ENCODE measurements around the gene CUBN.

CUBN gene

GRCh38 chr10:17144032-17144431 lies 14.4 kb upstream of the CUBN start:
- DNase-seq (ENCODE audit: low read depth, low spot score): no peak
- no peak overlapping the region for H3K9ac ChIP-seq (ENCODE audit: insufficient read length, low read depth)
- H3K4me3 ChIP-seq (ENCODE audit: insufficient read length, low read depth): no peak overlapping the region
- H3K27me3 ChIP-seq (ENCODE audit: insufficient read depth, insufficient read length): no peaks in the 10 kb centered on the region
- H3K4me1 ChIP-seq (ENCODE audit: insufficient read depth, insufficient read length): no peaks in the 10 kb centered on the region
- no peak for TF ChIP-seq SUZ12 (IDR thresholded peaks at IDR 0.05; ENCODE audit: extremely low read depth, insufficient read depth, insufficient read length)
- no peak for TF ChIP-seq YY1 (IDR thresholded peaks at IDR 0.05; ENCODE audit: insufficient read depth, insufficient read length)
- no peak for TF ChIP-seq ZNF274 (IDR thresholded peaks at IDR 0.05; ENCODE audit: low read depth, low read length)
- H3K9me3 ChIP-seq (ENCODE audit: insufficient read depth, low read length): no peaks in the 10 kb centered on the region
- H3K36me3 ChIP-seq (ENCODE audit: insufficient read depth, insufficient read length, low read length): peaks cover 2% of the 10 kb centered on the region

GRCh38 chr10:17143055-17143690 lies 13.6 kb upstream of the CUBN start:
- H3K4me3 ChIP-seq (ENCODE audit: insufficient read length, low read depth): no peak overlapping the region
- no peaks in the 10 kb centered on the region for H3K27me3 ChIP-seq (ENCODE audit: insufficient read depth, insufficient read length)
- H3K36me3 ChIP-seq (ENCODE audit: insufficient read depth, insufficient read length, low read length): peaks cover 2% of the 10 kb centered on the region
- H3K9me3 ChIP-seq (ENCODE audit: insufficient read depth, low read length): no peaks in the 10 kb centered on the region
- H3K9ac ChIP-seq (ENCODE audit: insufficient read length, low read depth): no peak overlapping the region
- H3K4me1 ChIP-seq (ENCODE audit: insufficient read depth, insufficient read length): no peaks in the 10 kb centered on the region
- no peak for DNase-seq (ENCODE audit: low read depth, low spot score)
- no peak for TF ChIP-seq SUZ12 (IDR thresholded peaks at IDR 0.05; ENCODE audit: extremely low read depth, insufficient read depth, insufficient read length)
- TF ChIP-seq ZNF274 (IDR thresholded peaks at IDR 0.05; ENCODE audit: low read depth, low read length): no peak
- no peak for TF ChIP-seq YY1 (IDR thresholded peaks at IDR 0.05; ENCODE audit: insufficient read depth, insufficient read length)

- Histone ChIP-seq H3K9me3 (ENCODE audit: insufficient read depth, low read length) (no peaks in the 10 kb centered on the region), H3K4me3 (ENCODE audit: insufficient read length, low read depth) (no peak overlapping the region), H3K4me1 (ENCODE audit: insufficient read depth, insufficient read length) (no peaks in the 10 kb centered on the region), H3K27me3 (ENCODE audit: insufficient read depth, insufficient read length) (no peaks in the 10 kb centered on the region), H3K9ac (ENCODE audit: insufficient read length, low read depth) (no peak overlapping the region), H3K36me3 (ENCODE audit: insufficient read depth, insufficient read length, low read length) (no peaks in the 10 kb centered on the region)
- TF ChIP-seq YY1 (IDR thresholded peaks at IDR 0.05; ENCODE audit: insufficient read depth, insufficient read length) (no peak), ZNF274 (IDR thresholded peaks at IDR 0.05; ENCODE audit: low read depth, low read length) (no peak)
- no peak for DNase-seq (ENCODE audit: low read depth, low spot score)
These were observed 12.1 kb upstream of the CUBN start for GRCh38 chr10:17141504-17142229.

DNA sequence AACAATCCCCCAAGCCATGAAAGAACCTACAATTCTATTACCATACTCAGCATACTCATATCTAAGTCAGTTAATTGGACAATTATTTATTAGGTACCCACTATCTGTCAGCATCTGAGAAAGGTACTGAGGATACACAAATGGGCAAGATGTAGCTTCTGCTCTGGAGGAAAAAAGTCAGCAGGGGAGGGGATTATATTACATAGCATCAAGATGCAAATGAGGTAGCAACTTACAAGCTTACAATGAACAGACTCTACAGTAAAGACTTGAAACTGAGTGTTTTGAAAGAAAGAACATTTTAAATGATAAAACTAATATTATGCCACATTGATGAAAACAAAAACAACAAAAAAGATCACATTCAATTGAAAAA lies 10.8 kb upstream of the CUBN start:
- Histone ChIP-seq H3K4me3 (ENCODE audit: insufficient read length, low read depth) (no peak overlapping the region), H3K4me1 (ENCODE audit: insufficient read depth, insufficient read length) (no peaks in the 10 kb centered on the region), H3K9me3 (ENCODE audit: insufficient read depth, low read length) (no peaks in the 10 kb centered on the region), H3K9ac (ENCODE audit: insufficient read length, low read depth) (no peak overlapping the region), H3K27me3 (ENCODE audit: insufficient read depth, insufficient read length) (no peaks in the 10 kb centered on the region), H3K36me3 (ENCODE audit: insufficient read depth, insufficient read length, low read length) (no peaks in the 10 kb centered on the region)
- no peak for DNase-seq (ENCODE audit: low read depth, low spot score)
- TF ChIP-seq SUZ12 (IDR thresholded peaks at IDR 0.05; ENCODE audit: extremely low read depth, insufficient read depth, insufficient read length): no peak
- TF ChIP-seq YY1 (IDR thresholded peaks at IDR 0.05; ENCODE audit: insufficient read depth, insufficient read length): no peak
- no peak for TF ChIP-seq ZNF274 (IDR thresholded peaks at IDR 0.05; ENCODE audit: low read depth, low read length)

- H3K9me3 ChIP-seq (ENCODE audit: insufficient read depth, low read length): no peaks in the 10 kb centered on the region
- no peak overlapping the region for H3K4me3 ChIP-seq (ENCODE audit: insufficient read length, low read depth)
- no peak for TF ChIP-seq ZNF274 (IDR thresholded peaks at IDR 0.05; ENCODE audit: low read depth, low read length)
- no peak for TF ChIP-seq YY1 (IDR thresholded peaks at IDR 0.05; ENCODE audit: insufficient read depth, insufficient read length)
- TF ChIP-seq SUZ12 (IDR thresholded peaks at IDR 0.05; ENCODE audit: extremely low read depth, insufficient read depth, insufficient read length): no peak
- H3K27me3 ChIP-seq (ENCODE audit: insufficient read depth, insufficient read length): no peaks in the 10 kb centered on the region
- H3K4me1 ChIP-seq (ENCODE audit: insufficient read depth, insufficient read length): no peaks in the 10 kb centered on the region
- H3K9ac ChIP-seq (ENCODE audit: insufficient read length, low read depth): no peak overlapping the region
- no peaks in the 10 kb centered on the region for H3K36me3 ChIP-seq (ENCODE audit: insufficient read depth, insufficient read length, low read length)
- DNase-seq (ENCODE audit: low read depth, low spot score): no peak
These were observed 8.9 kb upstream of the CUBN start for GRCh38 chr10:17138460-17139042.

DNA sequence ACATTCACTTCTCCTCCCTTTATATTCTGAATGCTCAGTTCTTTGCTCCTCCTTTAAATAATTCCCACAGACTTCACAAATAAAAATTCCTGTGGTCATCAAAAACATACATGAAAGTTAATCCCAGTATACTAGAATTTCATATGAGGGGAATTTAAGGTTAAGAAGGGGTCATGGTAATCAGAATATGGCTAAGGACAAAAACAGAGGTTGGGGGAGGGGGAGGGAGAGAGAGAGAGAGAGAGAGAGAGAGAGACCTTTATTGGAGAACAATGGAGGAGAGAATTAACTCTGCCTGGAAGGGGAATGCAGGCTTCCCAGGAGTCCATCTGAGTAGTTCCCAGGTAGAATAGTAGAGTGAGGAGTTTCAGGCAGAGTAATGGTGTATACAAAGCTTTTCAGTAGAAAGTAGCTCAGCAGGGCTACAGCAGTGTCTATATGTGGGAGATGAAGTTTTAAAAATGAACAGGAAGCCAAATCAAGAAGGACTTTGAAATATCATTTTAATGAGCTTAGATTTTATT lies 5.2 kb upstream of the CUBN start:
- no peaks in the 10 kb centered on the region for H3K27me3 ChIP-seq (ENCODE audit: insufficient read depth, insufficient read length)
- TF ChIP-seq YY1 (IDR thresholded peaks at IDR 0.05; ENCODE audit: insufficient read depth, insufficient read length): no peak
- TF ChIP-seq ZNF274 (IDR thresholded peaks at IDR 0.05; ENCODE audit: low read depth, low read length): no peak
- no peak for TF ChIP-seq SUZ12 (IDR thresholded peaks at IDR 0.05; ENCODE audit: extremely low read depth, insufficient read depth, insufficient read length)
- no peak overlapping the region for H3K4me3 ChIP-seq (ENCODE audit: insufficient read length, low read depth)
- H3K4me1 ChIP-seq (ENCODE audit: insufficient read depth, insufficient read length): no peaks in the 10 kb centered on the region
- peak; percentile 5 for DNase-seq (ENCODE audit: low read depth, low spot score)
- H3K9me3 ChIP-seq (ENCODE audit: insufficient read depth, low read length): no peaks in the 10 kb centered on the region
- H3K9ac ChIP-seq (ENCODE audit: insufficient read length, low read depth): no peak overlapping the region
- no peaks in the 10 kb centered on the region for H3K36me3 ChIP-seq (ENCODE audit: insufficient read depth, insufficient read length, low read length)

GRCh38 chr10:17134282-17134681 lies 4.7 kb upstream of the CUBN start:
- DNase-seq (ENCODE audit: low read depth, low spot score): no peak
- TF ChIP-seq SUZ12 (IDR thresholded peaks at IDR 0.05; ENCODE audit: extremely low read depth, insufficient read depth, insufficient read length) (no peak), ZNF274 (IDR thresholded peaks at IDR 0.05; ENCODE audit: low read depth, low read length) (no peak), YY1 (IDR thresholded peaks at IDR 0.05; ENCODE audit: insufficient read depth, insufficient read length) (no peak)
- H3K9ac ChIP-seq (ENCODE audit: insufficient read length, low read depth): no peak overlapping the region

More at GRCh38 chr10:17134282-17134681, 4.7 kb upstream of the CUBN start:
- no peaks in the 10 kb centered on the region for H3K4me1 ChIP-seq (ENCODE audit: insufficient read depth, insufficient read length)
- no peaks in the 10 kb centered on the region for H3K27me3 ChIP-seq (ENCODE audit: insufficient read depth, insufficient read length)
- H3K9me3 ChIP-seq (ENCODE audit: insufficient read depth, low read length): no peaks in the 10 kb centered on the region
- no peaks in the 10 kb centered on the region for H3K36me3 ChIP-seq (ENCODE audit: insufficient read depth, insufficient read length, low read length)
- no peak overlapping the region for H3K4me3 ChIP-seq (ENCODE audit: insufficient read length, low read depth)

Data from NT2/D1 (cell line).